Ovary (tissue), 9 donors: ENCODE measurements around the gene CBX7. TPM values are rescaled to one million over a fixed set of nuclear protein-coding genes. Genes with fewer than 3 reads are reported as not detected.

Experiments
- DNase-seq, 5 donors: peaks; one replicate each; pipeline ENCODE4 v3.0.0-alpha.2; 2019 to 2020
- H3K27ac ChIP-seq, 2 donors: fragments of 200-600 bp; one replicate each; pipeline versions ENCODE4 v1.5.1 to v1.8.0; 2019 to 2022
- H3K27me3 ChIP-seq: fragments of 200-600 bp; one replicate; pipeline ENCODE4 v1.8.0; 2022
- H3K36me3 ChIP-seq: fragments of 200-600 bp; sonication (generic); one replicate; pipeline ENCODE4 v1.5.1; 2019
- H3K4me1 ChIP-seq: one replicate; pipeline ENCODE4 v1.8.1; 2013; ENCODE audit warnings: mild to moderate bottlenecking, moderate library complexity; ENCODE audit not compliant: insufficient read depth
- H3K4me3 ChIP-seq: fragments of 200-600 bp; sonication (generic); one replicate; pipeline ENCODE4 v1.5.1; 2017
- H3K9me3 ChIP-seq, 2 donors: fragments of 200-600 bp in 1 of 2; sonication (generic) in 1 of 2; one replicate each; pipeline versions ENCODE4 v1.5.1 to v1.8.1; 2013 to 2019; ENCODE audit warnings: mild to moderate bottlenecking in 1 of 2, moderate library complexity in 1 of 2
- CTCF ChIP-seq, 3 donors: fragments of 450-650 bp in 2 of 3; fragments of 200-600 bp in 1 of 3; IDR thresholded peaks; one replicate each; pipeline versions ENCODE4 v1.5.1 to v1.8.0; 2016 to 2022; ENCODE audit warnings: antibody characterized with exemption in 3 of 3, mild to moderate bottlenecking in 1 of 3
- EP300 ChIP-seq: sonication (generic); formaldehyde crosslinking; IDR thresholded peaks from one replicate; pipeline ENCODE4 v1.6.1; 2017; ENCODE audit warnings: antibody characterized with exemption
- POLR2A ChIP-seq: fragments of 450-650 bp; IDR thresholded peaks from one replicate; pipeline ENCODE4 v1.6.1; 2017; ENCODE audit warnings: antibody characterized with exemption, mild to moderate bottlenecking, moderate library complexity
- WGBS, 3 donors: extraction: QIAGEN DNeasy Blood & Tissue Kit in 1 of 3; methylation state at CpG; one replicate each; pipeline versions ENCODE4 v1.1.5 to v1.1.7; 2013 to 2017; 5-methylcytosine and 5-hydroxymethylcytosine counted together
- intact Hi-C, 4 donors: fragments of 100-400 bp; cut with DNase I; formaldehyde crosslinking; loops; one replicate each; pipeline versions ENCODE4 v1.11.0 to v1.15.1; 2022 to 2023
- polyA plus RNA-seq, 2 donors: library from polyadenylated mRNA; stranded (reverse); fragments of 200-250 nt in 1 of 2; fragments of 350-450 nt in 1 of 2; fragmentation: Illumina TruSeq in 1 of 2; extraction: RNeasy Lipid Tissue Mini Kit (QIAGEN cat#74804) in 1 of 2; gene quantifications; one replicate each; pipeline ENCODE4 v1.2.3, GENCODE V29; 2013 to 2014
- total RNA-seq, 7 donors: library from RNA; depleted of rRNA in 2 of 7; stranded (reverse); fragments of >200 nt in 2 of 7; fragmentation: NEBNext Ultra II Directional in 3 of 7; extraction: Animal tissue kit (Norgen Biotek cat#: 25700) in 3 of 7; gene quantifications; one replicate each; pipeline versions ENCODE4 v1.1.0 to v1.2.4, GENCODE V29; 2016 to 2023
- donor health status: DM: no; HTN: no; CAD: no; lungs with moderate emphysema.
- donor health status: DM: no; HTN: no; CAD: no.
- donor health status: Bipolar disorder and iron deficiency.
- donor health status: DM: yes; HTN: yes; CAD: no.
- donor health status: DM: no; HTN: no; CAD: no.
- donor health status: DM: yes; HTN: yes; CAD: no.

The CBX7 gene
- total and polyA plus RNA-seq, 9 donors: 40.7 to 107 (median 84.9) TPM

DNA sequence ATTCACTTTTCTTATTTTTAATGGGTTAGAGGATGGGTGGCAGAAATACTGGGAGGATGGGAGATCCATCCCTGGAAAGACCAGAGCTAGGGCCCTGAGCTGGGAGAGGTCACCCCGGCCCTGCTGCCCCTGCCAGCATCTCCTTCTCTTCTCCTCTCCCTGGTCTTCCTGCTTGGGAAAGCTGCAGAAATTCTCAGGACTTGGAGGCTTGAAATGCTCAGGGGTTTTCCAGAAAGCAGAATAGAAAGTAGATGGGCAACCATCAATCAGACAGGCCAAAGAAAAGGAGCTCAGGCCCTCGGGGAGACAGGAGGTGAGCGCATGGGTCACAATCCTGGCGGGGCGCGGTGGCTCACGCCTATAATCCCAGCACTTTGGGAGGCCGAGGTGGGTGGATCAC lies 53.9 kb downstream of the CBX7 start:
- WGBS, 3 donors: 87 to 93% (median 93%) methylated on average over 8 of the region's 8 CpGs
- H3K27me3 ChIP-seq: no peaks in the 10 kb centered on the region
- no peaks in the 10 kb centered on the region for H3K36me3 ChIP-seq
- no peak for DNase-seq
- H3K4me1 ChIP-seq: no peaks in the 10 kb centered on the region
- TF ChIP-seq CTCF (IDR thresholded peaks at IDR 0.05) (no peak), POLR2A (no peak), EP300 (no peak)
- H3K9me3 ChIP-seq: no peaks in the 10 kb centered on the region
- no peak overlapping the region for H3K4me3 ChIP-seq
- no peak overlapping the region for H3K27ac ChIP-seq
- intact Hi-C loops: no loop called here

DNA sequence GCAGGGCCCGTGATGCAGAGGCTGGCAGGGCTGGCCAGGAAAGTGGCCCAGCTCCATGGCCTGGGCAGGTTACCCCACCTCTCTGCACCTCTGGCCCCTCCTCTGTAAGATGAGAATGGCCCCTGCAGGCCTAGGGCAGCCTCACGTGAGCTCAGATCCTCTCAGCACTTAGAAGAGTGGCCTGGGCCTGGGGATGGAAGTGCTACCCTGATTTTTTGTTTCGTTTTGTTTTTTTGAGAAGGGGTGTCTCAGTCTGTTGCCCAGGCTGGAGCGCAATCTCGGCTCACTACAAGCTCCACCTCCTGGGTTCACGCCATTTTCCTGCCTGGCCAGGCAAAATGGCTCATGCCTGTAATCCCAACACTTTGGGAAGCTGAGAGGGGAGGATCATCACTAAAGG lies 54.5 kb downstream of the CBX7 start:
- DNase-seq: no peak
- no peak overlapping the region for H3K27ac ChIP-seq
- H3K36me3 ChIP-seq: no peaks in the 10 kb centered on the region
- no peaks in the 10 kb centered on the region for H3K4me1 ChIP-seq
- H3K4me3 ChIP-seq: no peak overlapping the region
- H3K9me3 ChIP-seq: no peaks in the 10 kb centered on the region
- intact Hi-C loops: no loop called here
- H3K27me3 ChIP-seq: no peaks in the 10 kb centered on the region
- WGBS, 3 donors: 67 to 82% (median 70%) methylated on average over 6 of the region's 6 CpGs
- TF ChIP-seq EP300 (no peak), CTCF (IDR thresholded peaks at IDR 0.05) (no peak), POLR2A (no peak)

- 74 to 86% (median 84%) methylated on average over 9 of the region's 9 CpGs for WGBS, 3 donors
- Histone ChIP-seq H3K27me3 (no peaks in the 10 kb centered on the region), H3K4me3 (no peak within 1 kb of the TSS), H3K9me3 (no peaks in the 10 kb centered on the region), H3K4me1 (no peaks in the 10 kb centered on the region), H3K27ac (peak within 1 kb of the TSS in 1 of 2 donors; percentile 11), H3K36me3 (no peaks in the 10 kb centered on the region)
- no peak for TF ChIP-seq CTCF (IDR thresholded peaks at IDR 0.05)
- TF ChIP-seq EP300: no peak
- no peak for TF ChIP-seq POLR2A
- intact Hi-C loops: no loop called here
- DNase-seq: no peak
These were observed 55.1 kb downstream of the CBX7 start, which contains the start of gene APOBEC3H for GRCh38 chr22:39097098-39098020. Gene APOBEC3H (plus strand): TSS chr22:39097244. CDS start chr22:39100279, 3,035 bp downstream.

GRCh38 chr22:39095971-39096370 lies 56.5 kb downstream of the CBX7 start:
- H3K4me3 ChIP-seq: no peak overlapping the region
- H3K36me3 ChIP-seq: no peaks in the 10 kb centered on the region
- H3K4me1 ChIP-seq: no peaks in the 10 kb centered on the region
- WGBS, 3 donors: 76 to 93% (median 86%) methylated on average over 3 of the region's 3 CpGs
- H3K9me3 ChIP-seq: no peaks in the 10 kb centered on the region
- DNase-seq: no peak
- H3K27me3 ChIP-seq: no peaks in the 10 kb centered on the region
- TF ChIP-seq EP300: no peak
- TF ChIP-seq CTCF (IDR thresholded peaks at IDR 0.05): no peak
- no peak for TF ChIP-seq POLR2A
- H3K27ac ChIP-seq: no peak overlapping the region
- intact Hi-C loops: no loop called here
